GM19372 (cell line): ENCODE results near the gene ABHD12B.

ENCODE experiments used
- ATAC-seq: cut with Tn5 transposase; IDR thresholded peaks from one replicate; pipeline ENCODE4 v1.9.1; 2021; ENCODE audit warnings: mild to moderate bottlenecking, low read depth, moderate library complexity; ENCODE audit not compliant: unreplicated experiment

ABHD12B gene

DNA sequence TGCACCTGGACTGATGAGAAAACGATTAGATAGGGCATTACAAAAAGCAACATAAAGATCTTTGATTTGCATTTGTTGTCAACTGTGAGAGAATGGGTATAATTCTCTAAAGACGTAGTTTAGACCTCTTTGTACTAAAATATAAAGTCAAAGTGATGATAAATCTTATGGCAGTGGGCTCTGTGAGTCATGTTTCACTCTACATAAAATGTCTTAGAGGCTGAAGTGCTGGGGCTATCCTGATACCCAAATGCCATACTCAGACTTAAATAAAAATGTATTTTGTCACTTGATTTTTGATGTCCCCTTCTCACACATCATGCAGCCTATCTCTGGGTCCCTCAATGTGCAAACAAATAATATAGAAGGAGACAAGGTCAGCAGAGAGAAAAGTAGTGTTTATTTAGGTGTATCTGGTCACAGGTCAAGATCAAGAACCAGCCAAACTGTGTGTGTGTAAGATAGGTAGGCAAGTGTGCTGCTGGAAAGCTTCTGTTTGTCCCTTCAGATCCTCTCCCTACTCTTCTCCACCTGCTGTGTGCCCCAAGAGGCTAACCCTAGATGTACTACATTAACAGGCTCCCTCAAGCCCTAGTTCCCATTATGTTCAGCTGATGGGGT lies 33.9 kb upstream of the ABHD12B start:
- ATAC-seq = no peak

DNA sequence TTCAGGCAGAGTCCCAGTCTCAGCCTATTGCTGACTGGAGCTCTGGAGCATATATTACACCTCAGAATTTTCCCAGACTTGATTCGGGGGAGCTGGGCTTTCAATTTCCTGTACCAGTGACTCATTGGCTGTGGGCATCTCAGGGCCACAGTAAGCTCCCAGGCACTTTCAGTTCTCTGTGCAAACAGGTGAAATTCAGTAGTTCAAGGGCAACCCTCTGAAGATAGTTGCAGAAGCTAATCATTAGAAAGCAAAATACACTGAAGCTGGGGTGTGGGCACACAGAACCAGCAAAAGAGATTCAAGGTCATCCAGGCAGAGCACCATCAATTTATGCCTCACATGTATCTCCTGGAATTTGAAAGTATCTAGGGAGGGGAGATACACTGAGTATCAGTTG lies 32.8 kb upstream of the ABHD12B start:
- ATAC-seq = no peak

DNA sequence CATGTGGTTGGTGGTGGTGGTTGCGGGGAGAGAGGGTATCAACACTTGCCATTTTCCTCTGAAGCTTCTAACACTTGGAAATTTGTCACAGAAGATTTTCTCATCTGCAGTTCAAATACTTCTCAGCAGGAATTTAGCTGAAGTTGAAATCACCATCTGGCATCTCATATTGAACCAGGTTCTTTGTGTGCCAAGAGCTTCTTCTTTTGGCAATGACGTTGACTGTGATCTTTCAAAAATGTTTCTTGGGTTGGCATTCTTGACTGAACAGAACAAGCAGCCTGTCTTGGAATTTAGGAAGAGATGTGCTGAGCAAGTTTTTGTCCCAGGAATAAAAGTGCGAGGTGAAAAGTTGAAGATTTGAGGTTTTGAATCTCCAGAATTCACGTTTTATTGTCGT lies 32.2 kb upstream of the ABHD12B start:
- no peak for ATAC-seq

DNA sequence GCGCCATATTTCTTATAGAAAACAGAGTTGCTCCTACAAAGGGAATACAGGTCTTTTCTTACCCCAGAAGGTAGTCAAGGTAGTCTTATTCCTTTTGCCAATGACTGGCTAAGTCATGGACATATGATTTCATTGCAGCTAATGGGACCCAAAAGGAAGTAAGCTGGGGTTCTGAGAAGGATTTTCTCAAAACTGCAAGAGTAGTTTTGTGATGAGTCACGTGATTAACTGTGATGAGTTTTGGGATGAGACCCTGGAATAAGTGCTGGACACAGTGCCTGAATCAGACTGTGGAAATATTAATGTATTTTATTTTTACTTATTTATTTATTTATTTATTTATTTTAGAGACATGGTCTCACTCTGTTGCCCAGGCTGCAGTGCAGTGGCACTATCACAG lies 27.5 kb upstream of the ABHD12B start:
- ATAC-seq = no peak

- ATAC-seq = no peak
These were observed 26.7 kb upstream of the ABHD12B start for GRCh38 chr14:50845166-50845565.

DNA sequence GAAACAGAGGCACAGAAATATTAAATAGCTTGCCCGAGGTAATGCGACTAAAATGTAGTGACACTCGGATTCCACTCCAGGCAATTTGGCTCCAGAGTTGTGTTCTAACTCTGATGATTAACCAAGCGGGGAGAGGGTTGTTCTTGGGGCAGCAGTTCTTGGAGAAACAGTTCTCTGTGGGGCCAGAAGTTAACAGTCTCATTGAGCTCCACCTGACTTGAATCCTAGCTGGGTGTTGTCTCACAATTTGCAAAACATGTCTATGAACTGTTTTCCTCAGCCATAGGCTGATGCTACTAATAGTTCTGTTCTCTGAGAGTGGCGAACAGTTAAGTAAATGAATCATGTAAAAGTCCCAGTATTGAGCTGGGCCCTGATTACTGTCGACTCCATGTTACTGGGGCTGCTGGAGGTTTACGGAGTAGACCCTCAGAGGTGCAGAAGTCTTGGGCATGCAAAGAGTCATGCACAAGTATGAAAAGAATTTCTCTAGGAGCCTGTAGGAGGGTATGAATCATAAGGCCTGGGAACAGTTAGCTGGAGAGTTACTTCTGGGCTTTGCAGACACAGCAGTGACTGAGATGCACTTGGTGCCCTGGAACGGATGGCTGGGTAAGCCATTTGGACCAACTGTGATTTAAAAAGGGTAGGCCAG lies 25.5 kb upstream of the ABHD12B start:
- no peak for ATAC-seq

DNA sequence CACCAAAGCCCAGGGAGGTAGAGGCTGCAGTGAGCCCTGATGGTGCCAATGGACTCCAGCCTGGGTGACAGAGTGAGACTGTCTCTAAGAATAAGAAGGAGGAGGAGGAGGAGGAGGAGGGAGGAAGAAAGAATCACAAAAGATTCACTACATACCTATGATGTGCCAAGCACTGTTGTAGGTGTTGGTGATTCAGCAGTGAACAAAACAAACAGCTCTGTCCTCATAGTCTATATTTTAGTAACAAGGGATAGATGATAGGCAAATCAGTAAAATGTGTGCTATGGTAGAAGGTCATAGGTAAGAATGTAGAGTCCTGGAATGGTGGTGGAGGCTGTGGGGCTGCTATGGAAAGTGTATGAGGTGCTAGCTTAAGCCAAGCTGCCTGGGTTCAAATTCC lies 18.0 kb upstream of the ABHD12B start:
- no peak for ATAC-seq

- no peak for ATAC-seq
These were observed 17.3 kb upstream of the ABHD12B start for GRCh38 chr14:50854521-50854920.

DNA sequence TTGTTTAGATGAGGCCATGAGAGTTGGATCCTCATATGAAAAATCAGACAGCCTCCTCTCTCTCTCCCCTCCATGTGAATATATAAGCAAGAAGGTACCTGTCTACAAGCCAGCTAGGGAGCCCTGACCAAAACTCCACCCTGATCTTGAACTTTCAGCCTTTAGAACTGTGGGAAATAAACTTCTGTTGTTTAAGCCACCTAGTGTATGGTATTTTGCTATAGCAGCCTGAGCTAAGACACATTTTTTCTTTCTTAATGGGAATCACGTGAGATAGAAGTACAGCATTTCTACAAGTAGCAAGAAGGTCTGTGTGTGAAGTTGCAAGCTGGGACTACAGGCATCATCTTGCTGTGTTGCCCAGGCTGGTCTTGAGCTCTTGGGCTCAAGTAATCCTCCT lies 16.3 kb upstream of the ABHD12B start:
- no peak for ATAC-seq

GRCh38 chr14:50856660-50857059 lies 15.2 kb upstream of the ABHD12B start:
- ATAC-seq = no peak

- ATAC-seq = no peak
These were observed 12.6 kb upstream of the ABHD12B start for GRCh38 chr14:50859296-50859624.

DNA sequence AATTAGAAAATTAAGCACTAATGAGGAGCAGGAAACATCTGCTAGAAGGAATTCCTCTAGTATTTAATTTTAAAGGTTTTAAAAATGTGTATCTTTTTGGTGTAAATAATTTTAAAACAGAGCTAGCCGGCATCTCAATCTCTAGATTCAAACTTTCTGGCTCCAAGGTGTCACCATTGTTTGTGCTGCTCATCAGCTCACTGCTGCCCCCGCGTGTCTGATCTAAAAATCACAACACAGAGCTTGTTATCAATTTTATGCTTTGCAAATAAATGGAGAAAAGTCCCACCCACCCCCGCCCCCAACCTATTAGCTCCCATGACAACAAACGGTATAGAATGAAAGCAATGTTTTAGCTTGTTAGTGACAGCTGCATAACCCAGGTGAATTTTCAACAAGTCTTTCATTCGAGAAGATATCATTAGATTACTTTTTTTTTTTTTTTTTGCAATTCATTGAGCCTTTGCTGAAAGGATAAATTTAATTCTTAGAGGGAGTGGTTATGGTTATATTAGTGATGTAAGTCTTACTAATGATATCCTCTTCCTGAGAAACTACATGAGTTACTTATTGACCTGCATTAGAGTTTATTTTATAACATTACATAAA lies 11.3 kb upstream of the ABHD12B start:
- ATAC-seq = peak; percentile 73

- ATAC-seq = no peak
These were observed 9.8 kb upstream of the ABHD12B start for GRCh38 chr14:50862036-50862570.

DNA sequence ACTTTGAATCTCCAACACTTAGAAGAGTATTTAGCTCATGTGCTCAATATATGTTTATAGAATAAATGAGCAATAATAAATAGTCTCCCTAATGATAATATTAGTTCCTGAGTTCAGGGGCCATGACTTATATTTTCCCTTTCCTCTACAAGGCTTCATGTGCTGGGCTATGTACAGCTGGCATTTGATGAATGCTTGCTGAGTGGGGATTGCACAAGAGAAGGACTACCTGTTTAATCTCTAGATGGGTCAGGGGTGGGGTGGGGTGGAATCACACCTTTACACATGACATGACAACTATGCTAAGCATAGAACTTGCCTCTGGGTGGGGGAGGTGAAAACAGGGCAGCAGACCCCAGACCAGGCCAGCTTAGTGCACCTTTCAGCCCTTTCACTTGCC lies 7.6 kb upstream of the ABHD12B start:
- no peak for ATAC-seq

DNA sequence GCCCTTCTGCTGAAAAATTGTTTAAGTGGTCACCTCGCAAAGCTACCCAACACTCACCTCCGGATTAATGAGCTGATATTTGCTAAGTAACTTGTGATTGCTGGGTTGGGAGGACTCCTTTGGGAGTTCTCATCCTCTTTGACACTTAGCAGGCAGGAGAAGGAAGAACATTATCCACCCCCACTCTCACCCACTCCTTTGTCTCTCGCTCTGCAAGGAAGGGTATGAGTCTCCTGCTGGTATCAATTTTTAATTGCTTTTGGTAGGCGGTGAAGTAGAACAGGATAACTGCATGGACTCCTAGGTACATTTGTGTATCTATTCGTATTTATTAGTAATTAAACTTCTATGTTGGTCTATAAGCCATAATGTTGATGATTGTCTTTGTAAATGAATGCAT lies 6.9 kb upstream of the ABHD12B start:
- no peak for ATAC-seq

GRCh38 chr14:50865391-50866076 lies 6.3 kb upstream of the ABHD12B start:
- no peak for ATAC-seq

GRCh38 chr14:50871228-50871627 lies 625 bp upstream of the ABHD12B start:
- no peak for ATAC-seq

- no peak for ATAC-seq
These were observed 2.9 kb downstream of the ABHD12B start for GRCh38 chr14:50874757-50875156.

DNA sequence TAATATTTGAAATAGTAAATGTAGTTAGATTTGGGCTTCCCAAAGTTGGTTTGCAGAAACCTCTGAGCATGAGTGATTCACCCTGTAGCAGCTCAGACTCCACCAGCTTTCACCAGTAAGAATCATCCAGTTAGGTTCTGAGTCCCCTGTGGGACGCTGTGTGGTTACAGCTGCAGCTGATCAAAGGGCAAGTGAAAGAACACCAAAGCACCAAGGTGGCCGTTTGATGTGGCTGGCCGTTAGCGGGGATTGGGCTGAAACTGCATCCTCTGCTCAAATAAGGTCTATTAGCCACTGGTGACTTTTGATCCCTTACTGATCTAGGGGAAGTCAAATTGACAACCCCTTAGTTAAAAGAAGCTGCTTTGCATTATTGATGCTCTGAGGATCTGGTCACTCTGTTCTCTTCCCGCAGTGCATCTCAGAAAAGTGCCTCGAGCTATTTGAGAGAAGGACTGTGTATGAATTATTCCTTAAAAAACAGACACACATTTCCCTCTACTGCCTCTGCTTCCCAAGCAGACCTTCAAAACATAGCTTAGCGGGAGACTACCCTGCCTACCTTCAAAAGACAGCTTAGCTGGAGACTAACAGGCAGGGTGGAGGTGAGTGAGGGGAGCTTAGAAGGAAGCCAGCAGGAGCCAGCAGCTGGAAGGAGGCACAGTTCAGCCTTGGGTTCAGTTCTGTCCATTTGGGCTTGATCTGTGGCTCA lies 3.7 kb downstream of the ABHD12B start:
- peak; percentile 98 for ATAC-seq

GRCh38 chr14:50882932-50883826 lies 11.3 kb downstream of the ABHD12B start:
- no peak for ATAC-seq
